HepG2 (cell line): ENCODE data around the gene SORL1-AS1.

Experiments
- ATF5 ChIP-seq: sonication (generic); formaldehyde crosslinking; IDR thresholded peaks from 2 replicates; pipeline ENCODE4 v1.4.0; 2020; ENCODE audit warnings: mild to moderate bottlenecking, low read depth, missing genetic modification reagents
- ATF7-NPFF ChIP-seq: sonication (generic); formaldehyde crosslinking; IDR thresholded peaks from 2 replicates; pipeline ENCODE4 v1.8.1; 2023; ENCODE audit warnings: mild to moderate bottlenecking, low read depth, missing genetic modification reagents, moderate library complexity
- FOXA1 ChIP-seq, 2 experiments: fragments of 450-650 bp in 1 of 2; sonication (generic) in 1 of 2; formaldehyde crosslinking in 1 of 2; IDR thresholded peaks; 2 replicates each; pipeline versions ENCODE4 v1.4.0 to v1.6.1; 2016 to 2020; ENCODE audit warnings: missing genetic modification reagents in 1 of 2
- GATAD1 ChIP-seq: IDR thresholded peaks from 2 replicates; pipeline ENCODE4 v1.6.1; 2016; ENCODE audit warnings: missing genetic modification reagents, missing compliant biosample characterization
- HOXA7 ChIP-seq: sonication (generic); formaldehyde crosslinking; IDR thresholded peaks from 2 replicates; pipeline ENCODE4 v1.8.1; 2022; ENCODE audit warnings: mild to moderate bottlenecking, missing genetic modification reagents, moderate library complexity
- KDM3A ChIP-seq: IDR thresholded peaks from 2 replicates; pipeline ENCODE4 v1.6.1; 2018; ENCODE audit warnings: low read depth, missing compliant biosample characterization
- KLF13 ChIP-seq: sonication (generic); formaldehyde crosslinking; IDR thresholded peaks from 2 replicates; pipeline ENCODE4 v1.4.0; 2020; ENCODE audit warnings: mild to moderate bottlenecking, missing genetic modification reagents
- MTA1 ChIP-seq: sonication (generic); formaldehyde crosslinking; IDR thresholded peaks from 2 replicates; pipeline ENCODE4 v1.4.0; 2020; ENCODE audit warnings: missing genetic modification reagents, mild to moderate bottlenecking, borderline replicate concordance
- MXD4 ChIP-seq: IDR thresholded peaks from 2 replicates; pipeline ENCODE4 v1.6.1; 2016; ENCODE audit warnings: mild to moderate bottlenecking, missing biosample characterization, missing genetic modification reagents
- NR2C2 ChIP-seq: sonication (generic); formaldehyde crosslinking; IDR thresholded peaks from 2 replicates; pipeline ENCODE4 v1.4.0; 2020; ENCODE audit warnings: missing genetic modification reagents, mild to moderate bottlenecking, moderate library complexity, borderline replicate concordance
- PHF8 ChIP-seq: sonication (generic); formaldehyde crosslinking; IDR thresholded peaks from 2 replicates; pipeline ENCODE4 v1.5.0; 2020; ENCODE audit warnings: missing genetic modification reagents
- PLSCR1 ChIP-seq: sonication (generic); formaldehyde crosslinking; IDR thresholded peaks from 2 replicates; pipeline ENCODE4 v1.5.0; 2020; ENCODE audit warnings: missing genetic modification reagents, mild to moderate bottlenecking, borderline replicate concordance
- SALL2 ChIP-seq: sonication (generic); formaldehyde crosslinking; IDR thresholded peaks from 2 replicates; pipeline ENCODE4 v1.8.1; 2023; ENCODE audit warnings: mild to moderate bottlenecking, missing genetic modification reagents, inconsistent platforms
- SIN3A ChIP-seq: IDR thresholded peaks from 2 replicates; pipeline ENCODE4 v1.6.1; 2011; ENCODE audit warnings: low read depth, mild to moderate bottlenecking, control low read depth, low read length, borderline replicate concordance
- SOX6 ChIP-seq, 2 experiments: fragments of 450-650 bp in 1 of 2; sonication (generic) in 1 of 2; formaldehyde crosslinking in 1 of 2; IDR thresholded peaks; 2 replicates each; pipeline versions ENCODE4 v1.4.0 to v1.6.1; 2017 to 2020; ENCODE audit warnings: antibody characterized with exemption in 1 of 2, mild to moderate bottlenecking in 1 of 2, missing genetic modification reagents in 1 of 2
- ZNF326 ChIP-seq: sonication (generic); formaldehyde crosslinking; IDR thresholded peaks from 2 replicates; pipeline ENCODE4 v1.4.0; 2020; ENCODE audit warnings: missing genetic modification reagents, borderline replicate concordance
- ZNF766 ChIP-seq: sonication (generic); formaldehyde crosslinking; IDR thresholded peaks from 2 replicates; pipeline ENCODE4 v1.5.0; 2020; ENCODE audit warnings: missing genetic modification reagents, borderline replicate concordance
- ZNF816 ChIP-seq: sonication (generic); formaldehyde crosslinking; IDR thresholded peaks from 2 replicates; pipeline ENCODE4 v1.8.0; 2022; ENCODE audit warnings: missing genetic modification reagents, mild to moderate bottlenecking, borderline replicate concordance
- TF ChIP-seq, protein P1 (sequence below), 2 experiments: IDR thresholded peaks; 2 replicates each; pipeline ENCODE4 v1.6.1; 2011 to 2012; ENCODE audit warnings: low read length in 2 of 2, borderline replicate concordance in 1 of 2, low read depth in 1 of 2, mild to moderate bottlenecking in 1 of 2, moderate library complexity in 1 of 2
- TF ChIP-seq, protein P2 (sequence below): sonication (generic); formaldehyde crosslinking; IDR thresholded peaks from 2 replicates; pipeline ENCODE4 v1.4.0; 2020; ENCODE audit warnings: missing genetic modification reagents, borderline replicate concordance
- TF ChIP-seq, protein P3 (sequence below): sonication (generic); formaldehyde crosslinking; IDR thresholded peaks from 2 replicates; pipeline ENCODE4 v1.8.1; 2023; ENCODE audit warnings: mild to moderate bottlenecking, inconsistent platforms, moderate library complexity, missing genetic modification reagents, borderline replicate concordance

The SORL1-AS1 gene

DNA sequence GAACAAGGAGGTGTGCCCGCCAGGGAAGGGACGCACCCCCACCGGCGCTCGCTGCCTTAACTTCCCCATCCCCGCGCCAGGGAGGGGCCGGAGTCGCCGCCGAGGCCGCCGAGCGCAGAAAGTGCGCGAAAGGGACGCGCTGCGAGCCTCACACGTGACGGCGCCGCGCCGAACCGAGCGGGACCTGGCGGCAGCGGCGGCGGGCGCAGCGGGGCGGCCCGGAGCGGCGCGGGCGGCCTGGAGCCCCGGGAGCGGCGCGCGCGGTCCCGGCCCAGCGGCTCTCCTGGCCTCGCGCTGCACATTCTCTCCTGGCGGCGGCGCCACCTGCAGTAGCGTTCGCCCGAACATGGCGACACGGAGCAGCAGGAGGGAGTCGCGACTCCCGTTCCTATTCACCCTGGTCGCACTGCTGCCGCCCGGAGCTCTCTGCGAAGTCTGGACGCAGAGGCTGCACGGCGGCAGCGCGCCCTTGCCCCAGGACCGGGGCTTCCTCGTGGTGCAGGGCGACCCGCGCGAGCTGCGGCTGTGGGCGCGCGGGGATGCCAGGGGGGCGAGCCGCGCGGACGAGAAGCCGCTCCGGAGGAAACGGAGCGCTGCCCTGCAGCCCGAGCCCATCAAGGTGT lies 670 bp downstream of the SORL1-AS1 start, which contains the start of gene SORL1 (continued):
- TF ChIP-seq KDM3A (CRISPR knock-in tag): peak; percentile 33; the same call in 1 of the 2 replicates
- TF ChIP-seq PLSCR1 (CRISPR knock-in tag): no peak
- TF ChIP-seq, protein P1, sequence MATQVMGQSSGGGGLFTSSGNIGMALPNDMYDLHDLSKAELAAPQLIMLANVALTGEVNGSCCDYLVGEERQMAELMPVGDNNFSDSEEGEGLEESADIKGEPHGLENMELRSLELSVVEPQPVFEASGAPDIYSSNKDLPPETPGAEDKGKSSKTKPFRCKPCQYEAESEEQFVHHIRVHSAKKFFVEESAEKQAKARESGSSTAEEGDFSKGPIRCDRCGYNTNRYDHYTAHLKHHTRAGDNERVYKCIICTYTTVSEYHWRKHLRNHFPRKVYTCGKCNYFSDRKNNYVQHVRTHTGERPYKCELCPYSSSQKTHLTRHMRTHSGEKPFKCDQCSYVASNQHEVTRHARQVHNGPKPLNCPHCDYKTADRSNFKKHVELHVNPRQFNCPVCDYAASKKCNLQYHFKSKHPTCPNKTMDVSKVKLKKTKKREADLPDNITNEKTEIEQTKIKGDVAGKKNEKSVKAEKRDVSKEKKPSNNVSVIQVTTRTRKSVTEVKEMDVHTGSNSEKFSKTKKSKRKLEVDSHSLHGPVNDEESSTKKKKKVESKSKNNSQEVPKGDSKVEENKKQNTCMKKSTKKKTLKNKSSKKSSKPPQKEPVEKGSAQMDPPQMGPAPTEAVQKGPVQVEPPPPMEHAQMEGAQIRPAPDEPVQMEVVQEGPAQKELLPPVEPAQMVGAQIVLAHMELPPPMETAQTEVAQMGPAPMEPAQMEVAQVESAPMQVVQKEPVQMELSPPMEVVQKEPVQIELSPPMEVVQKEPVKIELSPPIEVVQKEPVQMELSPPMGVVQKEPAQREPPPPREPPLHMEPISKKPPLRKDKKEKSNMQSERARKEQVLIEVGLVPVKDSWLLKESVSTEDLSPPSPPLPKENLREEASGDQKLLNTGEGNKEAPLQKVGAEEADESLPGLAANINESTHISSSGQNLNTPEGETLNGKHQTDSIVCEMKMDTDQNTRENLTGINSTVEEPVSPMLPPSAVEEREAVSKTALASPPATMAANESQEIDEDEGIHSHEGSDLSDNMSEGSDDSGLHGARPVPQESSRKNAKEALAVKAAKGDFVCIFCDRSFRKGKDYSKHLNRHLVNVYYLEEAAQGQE (IDR thresholded peaks at IDR 0.05; ENCODE audit: borderline replicate concordance in 1 of 2, low read depth in 1 of 2, low read length in 2 of 2): peak in 1 of 2 experiments; percentile 28; a peak in 1 of 4 replicates
- TF ChIP-seq HOXA7 (CRISPR knock-in tag): 0 out of 2 replicates have a peak, but pooled peaks have one; percentile 53
- TF ChIP-seq, protein P2, sequence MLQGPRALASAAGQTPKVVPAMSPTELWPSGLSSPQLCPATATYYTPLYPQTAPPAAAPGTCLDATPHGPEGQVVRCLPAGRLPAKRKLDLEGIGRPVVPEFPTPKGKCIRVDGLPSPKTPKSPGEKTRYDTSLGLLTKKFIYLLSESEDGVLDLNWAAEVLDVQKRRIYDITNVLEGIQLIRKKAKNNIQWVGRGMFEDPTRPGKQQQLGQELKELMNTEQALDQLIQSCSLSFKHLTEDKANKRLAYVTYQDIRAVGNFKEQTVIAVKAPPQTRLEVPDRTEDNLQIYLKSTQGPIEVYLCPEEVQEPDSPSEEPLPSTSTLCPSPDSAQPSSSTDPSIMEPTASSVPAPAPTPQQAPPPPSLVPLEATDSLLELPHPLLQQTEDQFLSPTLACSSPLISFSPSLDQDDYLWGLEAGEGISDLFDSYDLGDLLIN (CRISPR knock-in tag): no peak; the same call in 1 of the 2 replicates
- no peak for TF ChIP-seq ZNF326 (CRISPR knock-in tag)
- TF ChIP-seq, protein P3, sequence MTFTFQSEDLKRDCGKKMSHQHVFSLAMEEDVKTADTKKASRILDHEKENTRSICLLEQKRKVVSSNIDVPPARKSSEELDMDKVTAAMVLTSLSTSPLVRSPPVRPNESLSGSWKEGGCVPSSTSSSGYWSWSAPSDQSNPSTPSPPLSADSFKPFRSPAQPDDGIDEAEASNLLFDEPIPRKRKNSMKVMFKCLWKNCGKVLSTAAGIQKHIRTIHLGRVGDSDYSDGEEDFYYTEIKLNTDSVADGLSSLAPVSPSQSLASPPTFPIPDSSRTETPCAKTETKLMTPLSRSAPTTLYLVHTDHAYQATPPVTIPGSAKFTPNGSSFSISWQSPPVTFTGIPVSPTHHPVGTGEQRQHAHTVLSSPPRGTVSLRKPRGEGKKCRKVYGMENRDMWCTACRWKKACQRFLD (CRISPR knock-in tag): 0 out of 2 replicates have a peak, but pooled peaks have one; percentile 55
- TF ChIP-seq MXD4 (CRISPR knock-in tag): no peak
- TF ChIP-seq GATAD1: 0 out of 2 replicates have a peak, but pooled peaks have one; percentile 20
- peak; percentile 30; the same call in 1 of the 2 replicates for TF ChIP-seq NR2C2
- TF ChIP-seq ATF7-NPFF (CRISPR knock-in tag): peak; percentile 34; the same call in 1 of the 2 replicates
- no peak for TF ChIP-seq KLF13 (CRISPR knock-in tag)
- peak; percentile 70; the same call in 1 of the 2 replicates for TF ChIP-seq ZNF766 (CRISPR knock-in tag)
- no peak for TF ChIP-seq SIN3A
- TF ChIP-seq SALL2 (CRISPR knock-in tag): 0 out of 2 replicates have a peak, but pooled peaks have one; percentile 39
- no peak for TF ChIP-seq ZNF816 (CRISPR knock-in tag)
- no peak for TF ChIP-seq SOX6 (IDR thresholded peaks at IDR 0.05)
- no peak for TF ChIP-seq SOX6 (CRISPR knock-in tag; IDR thresholded peaks at IDR 0.05)
- no peak for TF ChIP-seq FOXA1 (IDR thresholded peaks at IDR 0.05)
- TF ChIP-seq FOXA1 (CRISPR knock-in tag; IDR thresholded peaks at IDR 0.05): peak; percentile 38; the same call in 1 of the 2 replicates
- 0 out of 2 replicates have a peak, but pooled peaks have one; percentile 24 for TF ChIP-seq MTA1 (CRISPR knock-in tag)
- no peak; the same call in 1 of the 2 replicates for TF ChIP-seq ATF5
- peak; percentile 62; the same call in 1 of the 2 replicates for TF ChIP-seq PHF8 (CRISPR knock-in tag)
